Stimulated activated CD8-positive, alpha-beta memory T cell treated with anti-CD3 and anti-CD28 coated beads, Interleukin-12 subunit alpha, Interleukin-12 subunit beta, amount 100 ng/mL, for 1 hour (primary cell): ENCODE measurements around the gene NPY4R.
"Not testable (repeated sequence)": the region's sequence is repeated elsewhere in the genome, so short reads cannot be mapped to it uniquely, and the experiment has no call there.

Experiments
- DNase-seq: peaks from one replicate; pipeline ENCODE4 v3.0.0-alpha.2; 2020; ENCODE audit warnings: low read depth

NPY4R gene

GRCh38 chr10:46455992-46456391 lies 9.8 kb downstream of the NPY4R start:
- not testable (repeated sequence) for DNase-seq

- DNase-seq = not testable (repeated sequence)
Measured at GRCh38 chr10:46451365-46451764, 14.4 kb downstream of the NPY4R start.

- not testable (repeated sequence) for DNase-seq
Measured at GRCh38 chr10:46450829-46451228, 14.9 kb downstream of the NPY4R start.

- DNase-seq = not testable (repeated sequence)
Measured at GRCh38 chr10:46447439-46447838, 18.3 kb downstream of the NPY4R start.

- not testable (repeated sequence) for DNase-seq
Measured at GRCh38 chr10:46445389-46446122, 20.2 kb downstream of the NPY4R start.

- DNase-seq = not testable (repeated sequence)
Measured at GRCh38 chr10:46443422-46443821, 22.3 kb downstream of the NPY4R start.

- not testable (repeated sequence) for DNase-seq
Measured at GRCh38 chr10:46442706-46443275, 23.0 kb downstream of the NPY4R start.

- DNase-seq = not testable (repeated sequence)
Measured at GRCh38 chr10:46441837-46442278, 23.9 kb downstream of the NPY4R start.

GRCh38 chr10:46440942-46441341 lies 24.8 kb downstream of the NPY4R start:
- DNase-seq = not testable (repeated sequence)

GRCh38 chr10:46423550-46423949 lies 42.2 kb downstream of the NPY4R start:
- DNase-seq = not testable (repeated sequence)

GRCh38 chr10:46419570-46420379 lies 46.0 kb downstream of the NPY4R start:
- not testable (repeated sequence) for DNase-seq

GRCh38 chr10:46418283-46418682 lies 47.5 kb downstream of the NPY4R start:
- not testable (repeated sequence) for DNase-seq

- DNase-seq = not testable (repeated sequence)
Measured at GRCh38 chr10:46415291-46415690, 50.5 kb downstream of the NPY4R start.

GRCh38 chr10:46412665-46413064 lies 53.1 kb downstream of the NPY4R start:
- not testable (repeated sequence) for DNase-seq

- DNase-seq = not testable (repeated sequence)
Measured at GRCh38 chr10:46411123-46411522, 54.6 kb downstream of the NPY4R start.
